Measurements from ENCODE around the gene STOX1. TPM values are rescaled to one million over a fixed set of nuclear protein-coding genes. Genes with fewer than 3 reads are reported as not detected.
"Not testable (repeated sequence)": the region's sequence is repeated elsewhere in the genome, so short reads cannot be mapped to it uniquely, and the experiment has no call there.

Gene STOX1
- total RNA-seq, 1 donor from 2014 or later = 0.21 TPM

DNA sequence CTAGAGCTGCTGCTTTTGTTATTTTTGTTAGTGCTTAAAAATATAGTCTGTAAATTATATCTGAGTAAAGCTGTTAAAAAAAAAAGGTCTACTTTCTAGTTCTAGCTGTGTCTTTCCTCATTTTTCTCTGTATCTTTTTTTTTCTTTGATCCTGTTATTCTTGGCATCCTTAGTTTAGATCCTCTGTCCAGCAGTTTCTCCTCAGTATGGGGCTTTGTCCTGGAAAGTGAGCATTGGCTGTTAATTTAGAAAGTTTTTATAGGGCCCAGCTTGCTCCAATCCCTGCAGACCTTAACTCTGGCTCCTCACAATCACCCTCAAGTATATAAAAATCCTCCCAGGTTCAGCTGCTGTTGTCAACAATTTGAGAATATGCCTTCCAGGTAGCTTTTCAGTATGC is 97.3 kb downstream of the STOX1 start:
- Mint-ChIP-seq H3K4me1 (ENCODE audit: unreplicated experiment) (no peaks in the 10 kb centered on the region), H3K27ac (ENCODE audit: unreplicated experiment) (no peak overlapping the region), H3K27me3 (ENCODE audit: unreplicated experiment) (peaks cover 4% of the 10 kb centered on the region), H3K4me3 (ENCODE audit: unreplicated experiment) (no peak overlapping the region), H3K36me3 (ENCODE audit: low read depth, unreplicated experiment) (peaks cover 4% of the 10 kb centered on the region), H3K9me3 (ENCODE audit: unreplicated experiment) (no peaks in the 10 kb centered on the region)
- DNase-seq (ENCODE audit: low spot score) = no peak
- TF ChIP-seq, protein P1, sequence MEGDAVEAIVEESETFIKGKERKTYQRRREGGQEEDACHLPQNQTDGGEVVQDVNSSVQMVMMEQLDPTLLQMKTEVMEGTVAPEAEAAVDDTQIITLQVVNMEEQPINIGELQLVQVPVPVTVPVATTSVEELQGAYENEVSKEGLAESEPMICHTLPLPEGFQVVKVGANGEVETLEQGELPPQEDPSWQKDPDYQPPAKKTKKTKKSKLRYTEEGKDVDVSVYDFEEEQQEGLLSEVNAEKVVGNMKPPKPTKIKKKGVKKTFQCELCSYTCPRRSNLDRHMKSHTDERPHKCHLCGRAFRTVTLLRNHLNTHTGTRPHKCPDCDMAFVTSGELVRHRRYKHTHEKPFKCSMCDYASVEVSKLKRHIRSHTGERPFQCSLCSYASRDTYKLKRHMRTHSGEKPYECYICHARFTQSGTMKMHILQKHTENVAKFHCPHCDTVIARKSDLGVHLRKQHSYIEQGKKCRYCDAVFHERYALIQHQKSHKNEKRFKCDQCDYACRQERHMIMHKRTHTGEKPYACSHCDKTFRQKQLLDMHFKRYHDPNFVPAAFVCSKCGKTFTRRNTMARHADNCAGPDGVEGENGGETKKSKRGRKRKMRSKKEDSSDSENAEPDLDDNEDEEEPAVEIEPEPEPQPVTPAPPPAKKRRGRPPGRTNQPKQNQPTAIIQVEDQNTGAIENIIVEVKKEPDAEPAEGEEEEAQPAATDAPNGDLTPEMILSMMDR (IDR thresholded peaks at IDR 0.05; ENCODE audit: unreplicated experiment) = no peak

DNA sequence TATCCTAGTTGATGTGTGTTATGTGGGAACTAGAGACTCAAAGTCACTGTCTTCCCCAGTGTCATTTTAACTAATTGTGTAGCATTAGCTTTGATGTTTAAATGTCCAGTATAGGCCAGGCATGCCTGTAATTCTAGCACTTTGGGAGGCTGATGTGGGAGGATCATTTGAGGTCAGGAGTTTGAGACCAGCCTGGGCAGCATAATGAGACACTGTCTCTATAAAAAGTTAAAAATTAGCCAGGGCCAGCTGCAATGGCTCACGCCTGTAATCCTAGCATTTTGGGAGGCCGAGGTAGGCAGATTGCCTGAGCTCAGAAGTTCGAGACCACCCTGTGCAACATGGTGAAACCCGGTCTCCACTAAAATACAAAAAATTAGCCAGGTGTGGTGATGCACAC is 98.2 kb downstream of the STOX1 start:
- Mint-ChIP-seq H3K27ac (ENCODE audit: unreplicated experiment) (no peak overlapping the region), H3K4me3 (ENCODE audit: unreplicated experiment) (no peak overlapping the region), H3K36me3 (ENCODE audit: low read depth, unreplicated experiment) (peaks cover 7% of the 10 kb centered on the region), H3K4me1 (ENCODE audit: unreplicated experiment) (no peaks in the 10 kb centered on the region), H3K27me3 (ENCODE audit: unreplicated experiment) (peaks cover 6% of the 10 kb centered on the region), H3K9me3 (ENCODE audit: unreplicated experiment) (no peaks in the 10 kb centered on the region)
- DNase-seq (ENCODE audit: low spot score) = no peak
- TF ChIP-seq, protein P1 (IDR thresholded peaks at IDR 0.05; ENCODE audit: unreplicated experiment) = no peak

DNA sequence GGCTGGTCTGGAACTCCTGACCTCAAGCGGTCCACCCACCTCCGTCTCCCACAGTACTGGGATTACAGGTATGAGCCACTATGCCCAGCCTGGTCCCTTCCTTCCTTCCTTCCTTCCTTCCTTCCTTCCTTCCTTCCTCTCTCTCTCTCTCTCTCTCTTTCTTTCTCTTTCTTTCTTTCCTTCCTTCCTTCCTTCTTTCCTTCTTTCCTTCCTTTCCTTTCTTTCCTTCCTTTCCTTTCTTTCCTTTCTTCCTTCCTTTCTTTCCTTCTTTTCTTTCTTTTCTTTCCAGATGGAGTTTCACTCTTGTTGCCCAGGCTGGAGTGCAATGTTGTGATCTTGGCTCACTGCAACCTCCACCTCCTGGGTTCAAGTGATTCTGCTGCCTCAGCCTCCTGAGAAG is 101.8 kb downstream of the STOX1 start:
- H3K27me3 Mint-ChIP-seq (ENCODE audit: unreplicated experiment); H3K27ac Mint-ChIP-seq (ENCODE audit: unreplicated experiment); H3K4me3 Mint-ChIP-seq (ENCODE audit: unreplicated experiment); H3K9me3 Mint-ChIP-seq (ENCODE audit: unreplicated experiment); H3K4me1 Mint-ChIP-seq (ENCODE audit: unreplicated experiment); DNase-seq (ENCODE audit: low spot score): not testable (repeated sequence)
- H3K36me3 Mint-ChIP-seq (ENCODE audit: low read depth, unreplicated experiment) = peaks cover 18% of the 10 kb centered on the region

DNA sequence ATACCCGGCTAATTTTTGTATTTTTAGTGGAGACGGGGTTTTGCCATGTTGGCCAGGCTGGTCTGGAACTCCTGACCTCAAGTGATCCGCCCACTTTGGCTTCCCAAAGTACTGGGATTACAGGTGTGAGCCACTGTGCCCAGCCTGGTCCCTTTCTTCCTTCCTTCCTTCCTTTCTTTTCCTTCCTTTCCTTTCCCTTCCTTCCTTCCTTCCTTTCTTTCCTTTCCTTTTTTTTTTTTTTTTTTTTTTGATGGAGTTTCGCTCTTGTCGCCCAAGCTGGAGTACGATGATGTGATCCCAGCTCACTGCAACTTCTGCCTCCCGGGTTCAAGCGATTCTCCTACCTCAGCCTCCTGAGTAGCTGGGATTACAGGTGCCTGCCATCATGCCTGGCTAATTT is 102.6 kb downstream of the STOX1 start:
- not testable (repeated sequence) for H3K4me3 Mint-ChIP-seq (ENCODE audit: unreplicated experiment); H3K4me1 Mint-ChIP-seq (ENCODE audit: unreplicated experiment); H3K9me3 Mint-ChIP-seq (ENCODE audit: unreplicated experiment); H3K27ac Mint-ChIP-seq (ENCODE audit: unreplicated experiment); DNase-seq (ENCODE audit: low spot score); H3K27me3 Mint-ChIP-seq (ENCODE audit: unreplicated experiment)
- peaks cover 18% of the 10 kb centered on the region for H3K36me3 Mint-ChIP-seq (ENCODE audit: low read depth, unreplicated experiment)

DNA sequence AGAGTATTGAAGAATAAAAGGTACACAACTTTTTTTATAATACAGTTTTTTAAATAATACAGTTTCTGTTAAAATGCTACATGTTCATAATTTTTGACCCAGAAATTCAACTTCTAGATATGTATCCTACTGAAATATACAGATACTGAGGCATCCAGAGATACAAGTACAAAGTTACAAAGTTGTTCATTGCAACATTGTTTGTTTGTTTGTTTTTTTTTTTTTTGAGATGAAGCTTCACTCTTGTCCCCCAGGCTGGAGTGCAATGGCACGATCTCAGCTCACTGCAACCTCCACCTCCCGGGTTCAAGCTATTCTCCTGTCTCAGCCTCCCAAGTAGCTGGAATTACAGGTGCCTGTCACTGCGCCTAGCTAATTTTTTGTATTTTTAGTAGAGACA is 105.5 kb downstream of the STOX1 start:
- not testable (repeated sequence) for H3K9me3 Mint-ChIP-seq (ENCODE audit: unreplicated experiment); H3K27me3 Mint-ChIP-seq (ENCODE audit: unreplicated experiment); H3K4me3 Mint-ChIP-seq (ENCODE audit: unreplicated experiment); H3K27ac Mint-ChIP-seq (ENCODE audit: unreplicated experiment); H3K4me1 Mint-ChIP-seq (ENCODE audit: unreplicated experiment); DNase-seq (ENCODE audit: low spot score)
- H3K36me3 Mint-ChIP-seq (ENCODE audit: low read depth, unreplicated experiment) = peaks cover 26% of the 10 kb centered on the region

DNA sequence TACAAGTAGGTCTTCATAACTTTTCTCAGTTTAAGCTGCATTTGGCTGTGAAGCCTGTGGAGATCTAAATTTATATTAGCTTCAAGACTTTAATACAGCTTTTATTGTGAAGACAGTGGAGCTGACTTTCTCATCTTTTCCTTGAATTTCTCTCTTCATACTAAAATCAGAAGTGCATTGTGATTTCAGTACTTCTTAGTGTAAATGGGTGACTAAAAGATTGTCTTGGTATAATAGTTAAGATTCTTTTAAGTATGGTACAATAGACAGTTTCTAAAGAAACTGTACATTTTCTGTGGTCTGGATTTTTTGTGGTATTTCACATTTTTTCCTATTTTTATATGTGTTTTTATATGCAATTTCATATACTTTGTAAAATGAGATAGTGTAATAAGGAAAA is 107.7 kb downstream of the STOX1 start:
- H3K4me3 Mint-ChIP-seq (ENCODE audit: unreplicated experiment) = no peak overlapping the region
- H3K27me3 Mint-ChIP-seq (ENCODE audit: unreplicated experiment) = peaks cover under 1% of the 10 kb centered on the region
- H3K9me3 Mint-ChIP-seq (ENCODE audit: unreplicated experiment) = no peaks in the 10 kb centered on the region
- TF ChIP-seq, protein P1 (IDR thresholded peaks at IDR 0.05; ENCODE audit: unreplicated experiment) = no peak
- DNase-seq (ENCODE audit: low spot score) = no peak
- H3K27ac Mint-ChIP-seq (ENCODE audit: unreplicated experiment) = no peak overlapping the region
- H3K4me1 Mint-ChIP-seq (ENCODE audit: unreplicated experiment) = no peaks in the 10 kb centered on the region
- peaks cover 33% of the 10 kb centered on the region for H3K36me3 Mint-ChIP-seq (ENCODE audit: low read depth, unreplicated experiment)

DNA sequence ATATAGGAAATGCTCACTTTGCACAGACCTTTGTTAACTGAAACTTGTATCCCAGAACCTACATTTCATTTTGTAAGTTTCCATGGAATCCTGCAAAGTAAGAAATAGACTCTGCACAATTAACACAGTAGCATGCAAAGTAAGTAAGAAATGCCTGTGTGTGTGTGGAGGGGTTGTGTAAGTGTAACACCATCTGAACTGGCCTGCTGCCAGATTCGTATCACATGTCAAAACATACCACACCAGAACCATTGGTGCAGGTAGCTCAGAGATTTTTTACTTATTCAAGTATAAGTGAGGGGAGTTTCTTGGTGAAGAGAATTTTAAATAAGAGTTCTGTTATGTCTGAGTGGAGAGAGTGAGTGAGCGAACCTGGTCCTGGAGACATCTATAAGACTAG is 110.8 kb downstream of the STOX1 start:
- TF ChIP-seq, protein P1 (IDR thresholded peaks at IDR 0.05; ENCODE audit: unreplicated experiment) = no peak
- Mint-ChIP-seq H3K9me3 (ENCODE audit: unreplicated experiment) (no peaks in the 10 kb centered on the region), H3K4me3 (ENCODE audit: unreplicated experiment) (no peak overlapping the region), H3K36me3 (ENCODE audit: low read depth, unreplicated experiment) (peaks cover 19% of the 10 kb centered on the region), H3K4me1 (ENCODE audit: unreplicated experiment) (no peaks in the 10 kb centered on the region), H3K27ac (ENCODE audit: unreplicated experiment) (no peak overlapping the region), H3K27me3 (ENCODE audit: unreplicated experiment) (no peaks in the 10 kb centered on the region)
- DNase-seq (ENCODE audit: low spot score) = no peak

All from endothelial cell (in vitro differentiated cells).